WTC11 (cell line): Measurements from ENCODE around the gene EXOC4. TPM values are rescaled to one million over a fixed set of nuclear protein-coding genes. Genes with fewer than 3 reads are reported as not detected.

ENCODE experiments used
- ATAC-seq: fragments of 200-7000 bp; cut with Tn5 transposase; 2 replicates; pipeline ENCODE4 v1.10.0; 2021; ENCODE audit warnings: mild to moderate bottlenecking, moderate library complexity
- CTCF ChIA-PET: fragments of 300-600 bp; sonication (Branson Sonifier 250); formaldehyde crosslinking; loops from one replicate; lab custom pipeline; 2021; ENCODE audit warnings: antibody characterized with exemption; lab: Charles Lee
- POLR2A ChIA-PET: fragments of 350-600 bp; sonication (Branson Sonifier 250); formaldehyde crosslinking; loops from one replicate; lab custom pipeline; 2021; ENCODE audit warnings: antibody characterized with exemption; lab: Charles Lee
- DNase-seq: peaks from one replicate; pipeline ENCODE4 v3.0.0; 2021; ENCODE audit warnings: low spot score
- H3K27ac Mint-ChIP-seq: 2 replicates; pipeline ENCODE4 v1.8.0; 2021; ENCODE audit warnings: mixed read lengths
- H3K27me3 Mint-ChIP-seq: 2 replicates; pipeline ENCODE4 v1.8.0; 2021; ENCODE audit warnings: low read depth, mild to moderate bottlenecking, moderate library complexity, mixed read lengths
- H3K36me3 Mint-ChIP-seq: 2 replicates; pipeline ENCODE4 v1.8.0; 2021; ENCODE audit warnings: mixed read lengths
- H3K4me1 Mint-ChIP-seq: 2 replicates; pipeline ENCODE4 v1.8.0; 2022; ENCODE audit warnings: mixed read lengths
- H3K4me3 Mint-ChIP-seq: 2 replicates; pipeline ENCODE4 v1.8.0; 2021; ENCODE audit warnings: mild to moderate bottlenecking, moderate library complexity, mixed read lengths
- H3K9me3 Mint-ChIP-seq: 2 replicates; pipeline ENCODE4 v1.8.0; 2021; ENCODE audit warnings: mixed read lengths
- ARID4B ChIP-seq: sonication (generic); formaldehyde crosslinking; IDR thresholded peaks from 2 replicates; pipeline ENCODE4 v1.8.0; 2023; ENCODE audit warnings: missing genetic modification reagents, mild to moderate bottlenecking, borderline replicate concordance
- ATF6 ChIP-seq: sonication (generic); formaldehyde crosslinking; IDR thresholded peaks from 2 replicates; pipeline ENCODE4 v1.8.1; 2023; ENCODE audit warnings: mild to moderate bottlenecking, missing genetic modification reagents
- FOXJ3 ChIP-seq: sonication (generic); formaldehyde crosslinking; IDR thresholded peaks from 2 replicates; pipeline ENCODE4 v1.9.0; 2021; ENCODE audit warnings: missing genetic modification reagents, mild to moderate bottlenecking, borderline replicate concordance
- IRF2 ChIP-seq: sonication (generic); formaldehyde crosslinking; IDR thresholded peaks from 2 replicates; pipeline ENCODE4 v1.8.0; 2022; ENCODE audit warnings: low read depth, missing genetic modification reagents, borderline replicate concordance
- JUN ChIP-seq: sonication (generic); formaldehyde crosslinking; IDR thresholded peaks from 2 replicates; pipeline ENCODE4 v1.8.0; 2023; ENCODE audit warnings: mild to moderate bottlenecking, missing genetic modification reagents
- KAT7 ChIP-seq: sonication (generic); formaldehyde crosslinking; IDR thresholded peaks from 2 replicates; pipeline ENCODE4 v1.8.1; 2023; ENCODE audit warnings: missing genetic modification reagents, mild to moderate bottlenecking, borderline replicate concordance
- NFATC4 ChIP-seq: fragments of 250-450 bp; sonication (Bioruptor Pico); IDR thresholded peaks from 2 replicates; pipeline ENCODE4 v1.9.0; 2021; ENCODE audit warnings: mild to moderate bottlenecking
- SP1 ChIP-seq: sonication (generic); formaldehyde crosslinking; conservative IDR thresholded peaks from 2 replicates; pipeline ENCODE4 v1.8.1; 2022; ENCODE audit warnings: missing genetic modification reagents
- TEAD1 ChIP-seq: sonication (generic); formaldehyde crosslinking; IDR thresholded peaks from 2 replicates; pipeline ENCODE4 v1.8.0; 2022; ENCODE audit warnings: mild to moderate bottlenecking, missing genetic modification reagents
- ZNF121 ChIP-seq: sonication (generic); formaldehyde crosslinking; IDR thresholded peaks from 2 replicates; pipeline ENCODE4 v1.8.0; 2023; ENCODE audit warnings: missing genetic modification reagents
- ZNF281 ChIP-seq: sonication (generic); formaldehyde crosslinking; IDR thresholded peaks from 2 replicates; pipeline ENCODE4 v1.8.0; 2023; ENCODE audit warnings: mild to moderate bottlenecking, missing genetic modification reagents
- total RNA-seq: library from RNA; stranded (reverse); gene quantifications from 3 replicates; pipeline ENCODE4 v1.2.3, GENCODE V29; 2021
- TF ChIP-seq, protein P1 (sequence below): sonication (generic); formaldehyde crosslinking; IDR thresholded peaks from 2 replicates; pipeline ENCODE4 v1.8.0; 2022; ENCODE audit warnings: missing genetic modification reagents
- TF ChIP-seq, protein P2 (sequence below): sonication (generic); formaldehyde crosslinking; IDR thresholded peaks from 2 replicates; pipeline ENCODE4 v1.8.0; 2023; ENCODE audit warnings: missing genetic modification reagents
- TF ChIP-seq, protein P3 (sequence below): sonication (generic); formaldehyde crosslinking; IDR thresholded peaks from 2 replicates; pipeline ENCODE4 v1.8.0; 2022; ENCODE audit warnings: mild to moderate bottlenecking, missing genetic modification reagents
- TF ChIP-seq, protein P4 (sequence below): fragments of 200-600 bp; IDR thresholded peaks from 2 replicates; pipeline ENCODE4 v1.8.0; 2022; ENCODE audit warnings: antibody characterized with exemption

EXOC4 gene
- total RNA-seq, 1 experiment from 2014 or later: 62.0 TPM

DNA sequence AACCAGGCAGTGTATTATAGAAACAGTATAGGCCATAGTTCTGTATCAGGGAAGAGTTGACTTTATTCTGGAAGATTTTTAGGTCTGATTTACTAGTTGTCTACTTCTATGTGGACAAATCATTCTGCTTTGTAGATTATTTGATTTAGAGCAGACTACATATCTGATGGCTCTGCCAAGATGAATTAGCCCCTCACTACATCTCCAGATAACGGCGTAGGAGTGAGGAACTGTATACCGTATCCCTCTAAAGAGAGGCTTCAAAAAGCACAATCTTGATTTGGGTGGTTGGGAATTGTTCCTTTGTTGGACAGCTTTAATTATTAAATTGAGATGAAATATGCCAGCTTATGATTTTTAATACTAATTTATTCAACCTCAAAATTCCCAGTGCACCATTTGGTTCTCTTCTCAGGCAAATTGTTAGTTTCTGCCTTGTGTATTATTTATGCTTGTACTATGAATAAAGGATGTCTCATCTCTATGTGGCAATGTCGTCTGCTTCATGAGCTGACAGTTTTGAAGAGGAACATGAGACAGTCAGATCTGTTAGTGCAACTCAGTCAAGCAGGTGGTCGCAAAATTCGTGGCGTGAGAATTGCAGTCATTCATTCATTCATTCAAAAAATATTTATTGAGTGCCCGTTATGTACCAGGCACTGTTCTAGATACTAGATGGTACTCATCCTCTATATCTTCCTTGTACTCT is 422.8 kb downstream of the EXOC4 start (continued):
- TF ChIP-seq, protein P1, sequence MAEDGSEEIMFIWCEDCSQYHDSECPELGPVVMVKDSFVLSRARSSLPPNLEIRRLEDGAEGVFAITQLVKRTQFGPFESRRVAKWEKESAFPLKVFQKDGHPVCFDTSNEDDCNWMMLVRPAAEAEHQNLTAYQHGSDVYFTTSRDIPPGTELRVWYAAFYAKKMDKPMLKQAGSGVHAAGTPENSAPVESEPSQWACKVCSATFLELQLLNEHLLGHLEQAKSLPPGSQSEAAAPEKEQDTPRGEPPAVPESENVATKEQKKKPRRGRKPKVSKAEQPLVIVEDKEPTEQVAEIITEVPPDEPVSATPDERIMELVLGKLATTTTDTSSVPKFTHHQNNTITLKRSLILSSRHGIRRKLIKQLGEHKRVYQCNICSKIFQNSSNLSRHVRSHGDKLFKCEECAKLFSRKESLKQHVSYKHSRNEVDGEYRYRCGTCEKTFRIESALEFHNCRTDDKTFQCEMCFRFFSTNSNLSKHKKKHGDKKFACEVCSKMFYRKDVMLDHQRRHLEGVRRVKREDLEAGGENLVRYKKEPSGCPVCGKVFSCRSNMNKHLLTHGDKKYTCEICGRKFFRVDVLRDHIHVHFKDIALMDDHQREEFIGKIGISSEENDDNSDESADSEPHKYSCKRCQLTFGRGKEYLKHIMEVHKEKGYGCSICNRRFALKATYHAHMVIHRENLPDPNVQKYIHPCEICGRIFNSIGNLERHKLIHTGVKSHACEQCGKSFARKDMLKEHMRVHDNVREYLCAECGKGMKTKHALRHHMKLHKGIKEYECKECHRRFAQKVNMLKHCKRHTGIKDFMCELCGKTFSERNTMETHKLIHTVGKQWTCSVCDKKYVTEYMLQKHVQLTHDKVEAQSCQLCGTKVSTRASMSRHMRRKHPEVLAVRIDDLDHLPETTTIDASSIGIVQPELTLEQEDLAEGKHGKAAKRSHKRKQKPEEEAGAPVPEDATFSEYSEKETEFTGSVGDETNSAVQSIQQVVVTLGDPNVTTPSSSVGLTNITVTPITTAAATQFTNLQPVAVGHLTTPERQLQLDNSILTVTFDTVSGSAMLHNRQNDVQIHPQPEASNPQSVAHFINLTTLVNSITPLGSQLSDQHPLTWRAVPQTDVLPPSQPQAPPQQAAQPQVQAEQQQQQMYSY: no peak
- TF ChIP-seq, protein P2, sequence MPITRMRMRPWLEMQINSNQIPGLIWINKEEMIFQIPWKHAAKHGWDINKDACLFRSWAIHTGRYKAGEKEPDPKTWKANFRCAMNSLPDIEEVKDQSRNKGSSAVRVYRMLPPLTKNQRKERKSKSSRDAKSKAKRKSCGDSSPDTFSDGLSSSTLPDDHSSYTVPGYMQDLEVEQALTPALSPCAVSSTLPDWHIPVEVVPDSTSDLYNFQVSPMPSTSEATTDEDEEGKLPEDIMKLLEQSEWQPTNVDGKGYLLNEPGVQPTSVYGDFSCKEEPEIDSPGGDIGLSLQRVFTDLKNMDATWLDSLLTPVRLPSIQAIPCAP: no peak
- TF ChIP-seq, protein P3, sequence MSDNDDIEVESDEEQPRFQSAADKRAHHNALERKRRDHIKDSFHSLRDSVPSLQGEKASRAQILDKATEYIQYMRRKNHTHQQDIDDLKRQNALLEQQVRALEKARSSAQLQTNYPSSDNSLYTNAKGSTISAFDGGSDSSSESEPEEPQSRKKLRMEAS (CRISPR knock-in tag): no peak

DNA sequence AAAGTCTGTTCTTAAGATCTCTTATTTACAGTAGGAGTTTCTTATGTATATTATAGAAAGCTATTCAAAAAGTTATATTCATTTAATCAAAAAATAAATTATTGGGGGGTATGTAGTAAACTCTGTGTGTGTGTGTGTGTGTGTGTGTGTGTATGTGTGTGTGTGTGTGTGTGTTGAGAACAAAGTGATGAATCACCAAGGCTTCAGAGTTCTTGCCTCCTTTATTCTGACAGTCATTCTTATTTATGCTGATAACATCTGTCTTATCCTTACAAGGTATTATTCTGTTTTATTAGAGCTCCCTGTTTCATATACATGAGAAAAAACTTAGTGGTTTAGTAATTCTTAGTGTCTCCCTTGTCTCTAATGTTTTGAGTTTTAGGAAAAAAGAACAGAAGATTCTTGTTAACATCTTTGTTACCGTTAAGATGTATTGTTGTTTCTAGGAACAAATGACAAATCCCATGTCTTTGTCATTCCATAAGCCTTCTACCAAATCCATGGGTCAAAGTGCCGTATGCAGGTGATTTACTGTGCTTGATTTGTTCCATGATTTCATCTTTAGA is 424.0 kb downstream of the EXOC4 start:
- no peak for DNase-seq
- Mint-ChIP-seq H3K4me3 (no peak overlapping the region), H3K27ac (no peak overlapping the region), H3K27me3 (no peaks in the 10 kb centered on the region), H3K9me3 (no peaks in the 10 kb centered on the region), H3K36me3 (no peaks in the 10 kb centered on the region), H3K4me1 (peaks cover 26% of the 10 kb centered on the region)
- ChIA-PET POLR2A (no interaction called here), CTCF (no interaction called here)
- ATAC-seq: no peak
- no peak for TF ChIP-seq JUN (CRISPR knock-in tag)
- TF ChIP-seq ZNF281: no peak
- no peak for TF ChIP-seq IRF2 (CRISPR knock-in tag)
- TF ChIP-seq FOXJ3: no peak
- no peak for TF ChIP-seq TEAD1 (CRISPR knock-in tag)
- no peak for TF ChIP-seq SP1 (CRISPR knock-in tag)
- TF ChIP-seq KAT7 (CRISPR knock-in tag): no peak
- no peak for TF ChIP-seq ATF6 (CRISPR knock-in tag)
- TF ChIP-seq ZNF121 (CRISPR knock-in tag): no peak
- no peak for TF ChIP-seq NFATC4
- TF ChIP-seq, protein P4, sequence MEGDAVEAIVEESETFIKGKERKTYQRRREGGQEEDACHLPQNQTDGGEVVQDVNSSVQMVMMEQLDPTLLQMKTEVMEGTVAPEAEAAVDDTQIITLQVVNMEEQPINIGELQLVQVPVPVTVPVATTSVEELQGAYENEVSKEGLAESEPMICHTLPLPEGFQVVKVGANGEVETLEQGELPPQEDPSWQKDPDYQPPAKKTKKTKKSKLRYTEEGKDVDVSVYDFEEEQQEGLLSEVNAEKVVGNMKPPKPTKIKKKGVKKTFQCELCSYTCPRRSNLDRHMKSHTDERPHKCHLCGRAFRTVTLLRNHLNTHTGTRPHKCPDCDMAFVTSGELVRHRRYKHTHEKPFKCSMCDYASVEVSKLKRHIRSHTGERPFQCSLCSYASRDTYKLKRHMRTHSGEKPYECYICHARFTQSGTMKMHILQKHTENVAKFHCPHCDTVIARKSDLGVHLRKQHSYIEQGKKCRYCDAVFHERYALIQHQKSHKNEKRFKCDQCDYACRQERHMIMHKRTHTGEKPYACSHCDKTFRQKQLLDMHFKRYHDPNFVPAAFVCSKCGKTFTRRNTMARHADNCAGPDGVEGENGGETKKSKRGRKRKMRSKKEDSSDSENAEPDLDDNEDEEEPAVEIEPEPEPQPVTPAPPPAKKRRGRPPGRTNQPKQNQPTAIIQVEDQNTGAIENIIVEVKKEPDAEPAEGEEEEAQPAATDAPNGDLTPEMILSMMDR: no peak
- no peak for TF ChIP-seq ARID4B (CRISPR knock-in tag)
